ENCODE data around the gene JMJD7.

The JMJD7 gene

GRCh38 chr15:41866872-41867579, 39.1 kb downstream of the JMJD7 start:
- no peak for DNase-seq

GRCh38 chr15:41868321-41868720, 40.4 kb downstream of the JMJD7 start:
- DNase-seq, result no peak

GRCh38 chr15:41869770-41870688, 42.1 kb downstream of the JMJD7 start:
- no peak for DNase-seq

DNA sequence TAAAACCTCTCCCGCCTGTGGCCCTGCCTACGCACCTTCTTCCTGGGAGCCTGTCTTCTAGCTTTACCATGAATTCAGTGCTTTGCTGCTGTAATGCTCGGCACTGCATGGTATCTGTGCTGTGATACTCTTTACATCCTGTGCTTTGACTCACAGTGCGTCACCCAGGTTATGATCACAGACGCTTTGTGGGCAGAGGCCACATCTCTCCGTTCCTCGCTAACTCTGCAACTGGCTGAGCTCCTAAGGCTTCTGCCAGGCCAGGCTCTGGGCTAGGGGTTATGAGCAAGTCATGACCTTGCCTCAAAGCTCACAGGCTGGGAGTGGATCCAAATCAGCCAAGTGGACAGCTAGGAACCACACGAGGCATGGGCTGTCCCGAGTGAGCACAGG, 42.8 kb downstream of the JMJD7 start:
- DNase-seq, result no peak

GRCh38 chr15:41871175-41871905, 43.4 kb downstream of the JMJD7 start:
- DNase-seq, result no peak

DNA sequence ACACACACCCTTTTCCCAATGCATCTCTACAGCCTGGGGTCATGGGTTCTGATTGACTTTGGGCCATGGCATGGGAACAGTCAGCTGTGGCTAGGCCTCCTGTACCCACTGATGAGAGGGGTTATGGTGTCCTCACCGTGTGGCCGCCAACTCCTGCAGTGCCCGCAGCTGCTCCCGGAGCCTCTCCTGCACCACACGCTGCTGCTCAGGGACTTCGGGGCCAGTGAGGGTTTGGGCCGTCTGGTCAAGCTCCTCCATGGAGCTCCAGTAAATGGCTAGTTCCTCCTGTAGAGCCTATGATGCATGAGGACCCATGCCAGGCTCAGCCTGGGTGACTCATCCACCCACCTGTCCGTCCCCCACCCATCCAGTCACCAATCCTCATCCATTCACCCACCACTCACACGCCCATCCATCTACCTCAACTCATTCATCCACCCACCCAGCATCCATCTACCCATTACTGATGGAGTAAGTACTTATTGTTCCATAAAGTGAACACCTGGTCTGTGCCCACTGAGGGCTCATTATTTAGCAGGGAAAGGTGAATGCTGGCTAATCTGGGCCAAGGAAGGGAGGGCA, 44.4 kb downstream of the JMJD7 start:
- DNase-seq, result no peak

GRCh38 chr15:41873711-41874110, 45.8 kb downstream of the JMJD7 start:
- no peak for DNase-seq

GRCh38 chr15:41874736-41875135, 46.8 kb downstream of the JMJD7 start:
- DNase-seq, result no peak

GRCh38 chr15:41876007-41876406, 48.1 kb downstream of the JMJD7 start:
- DNase-seq, result no peak

GRCh38 chr15:41876689-41877088, 48.8 kb downstream of the JMJD7 start:
- DNase-seq, result no peak

DNA sequence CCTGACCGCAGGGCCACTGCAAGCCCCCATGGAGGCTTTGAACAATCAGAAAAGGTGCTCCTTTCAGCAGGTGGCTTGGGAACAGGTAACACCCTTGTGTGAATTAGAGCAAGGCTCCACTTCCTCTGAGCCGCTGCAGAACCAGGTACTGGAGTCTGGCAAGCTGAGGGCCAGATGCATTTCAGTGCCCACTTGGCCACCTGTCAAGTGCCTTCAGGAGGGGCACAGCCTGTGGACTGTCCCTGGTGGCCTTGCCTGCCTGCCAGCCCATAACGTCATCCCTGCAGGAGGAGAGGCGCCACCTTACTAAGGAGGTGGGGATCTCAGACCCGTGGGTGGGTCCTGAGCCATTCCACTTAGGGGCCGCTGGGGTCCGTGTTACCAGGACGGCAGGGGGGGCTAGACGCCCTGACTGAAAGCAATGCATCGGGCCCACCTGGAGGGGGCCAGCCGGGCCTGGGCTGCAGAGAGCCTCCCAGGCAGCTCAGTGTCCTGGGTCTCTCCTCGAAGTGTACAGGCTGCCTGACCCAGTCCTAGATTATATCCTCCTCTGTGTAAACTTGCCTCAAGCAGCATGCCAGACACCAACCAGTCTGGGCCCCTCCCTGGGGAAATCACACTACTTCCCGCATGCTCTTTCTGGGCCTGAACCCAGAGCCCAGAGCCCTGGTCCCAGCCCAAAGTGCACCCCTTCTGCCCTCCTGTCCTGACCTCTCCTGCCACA, 49.9 kb downstream of the JMJD7 start:
- DNase-seq, result no peak

DNA sequence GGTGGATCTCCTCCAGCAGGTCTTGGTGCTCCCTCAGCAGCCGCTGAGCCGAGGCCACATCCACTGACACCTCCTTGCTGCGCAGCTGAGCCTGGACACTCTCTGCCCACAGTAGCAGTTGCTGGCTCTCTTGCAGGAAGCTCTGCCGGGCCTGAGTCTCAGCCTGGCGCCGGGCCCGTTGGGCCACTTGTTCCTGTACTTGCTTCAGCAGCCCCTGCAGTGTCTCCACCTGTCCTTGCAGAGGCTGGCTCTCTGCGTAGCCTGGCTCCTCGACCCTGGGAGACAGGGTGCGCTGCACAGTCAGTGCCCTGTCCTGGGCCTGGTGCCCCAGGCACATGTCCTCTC, 50.4 kb downstream of the JMJD7 start:
- DNase-seq, result no peak

DNA sequence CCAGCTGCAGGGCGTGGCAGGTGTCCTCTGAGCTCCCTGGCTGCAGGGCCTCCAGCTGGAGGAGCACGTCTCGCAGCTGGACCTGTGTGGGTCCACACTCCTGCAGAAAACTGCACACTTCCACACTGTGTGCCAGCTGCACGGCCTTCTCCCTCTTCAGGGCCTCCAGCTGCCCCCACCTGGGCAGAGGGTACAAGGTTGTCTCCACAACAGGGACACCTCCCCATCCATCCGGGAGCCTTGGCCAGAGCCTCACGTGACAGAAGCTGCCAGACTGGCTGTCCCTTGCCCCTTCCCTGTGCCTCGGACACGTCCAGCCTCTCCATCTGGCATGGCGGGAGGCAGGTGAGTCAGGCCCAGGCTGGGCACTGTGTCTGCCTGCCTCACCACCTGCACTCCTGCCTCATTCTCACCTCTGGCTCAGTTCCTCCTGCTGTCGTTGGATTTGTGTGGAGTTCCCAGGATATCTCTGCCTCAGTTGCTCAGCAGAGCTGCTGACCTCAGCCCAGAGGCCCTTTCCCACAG, 51.5 kb downstream of the JMJD7 start:
- no peak for DNase-seq

DNA sequence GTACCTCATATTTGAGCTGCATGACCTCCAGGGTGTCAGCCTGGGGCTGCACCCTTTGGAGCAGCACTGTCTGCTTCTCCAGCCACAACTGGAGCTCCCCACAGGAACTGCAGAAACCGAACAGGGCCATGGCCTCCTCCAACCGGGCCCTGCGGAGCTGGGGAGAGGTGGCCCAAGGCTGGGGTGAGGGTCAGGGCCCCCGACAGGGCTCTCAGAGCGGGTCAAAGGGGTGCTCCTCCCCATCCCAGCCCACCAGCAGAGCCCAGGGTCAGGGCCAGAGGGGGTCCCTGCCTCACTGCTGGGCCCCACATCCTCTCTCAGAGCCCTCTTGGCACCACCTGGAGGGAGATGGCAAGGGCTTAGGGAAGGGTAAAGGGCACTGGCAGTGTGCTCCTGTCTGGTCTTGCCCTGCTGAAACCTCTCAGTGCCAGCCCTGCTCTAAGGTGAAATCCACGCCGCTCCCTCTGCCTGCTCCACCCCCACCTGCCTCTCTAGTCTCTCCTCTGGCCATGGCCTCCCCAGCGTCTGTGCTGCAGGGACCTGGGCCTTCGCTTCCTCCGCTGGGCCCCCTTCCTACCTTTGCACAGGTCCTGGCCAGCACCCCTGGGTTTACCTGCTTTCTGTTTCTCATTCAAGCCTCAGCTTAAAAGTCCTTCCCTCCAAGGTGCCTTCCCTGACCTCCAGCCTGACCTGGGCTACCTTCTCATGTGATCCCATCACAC, 52.4 kb downstream of the JMJD7 start:
- DNase-seq, result no peak

DNA sequence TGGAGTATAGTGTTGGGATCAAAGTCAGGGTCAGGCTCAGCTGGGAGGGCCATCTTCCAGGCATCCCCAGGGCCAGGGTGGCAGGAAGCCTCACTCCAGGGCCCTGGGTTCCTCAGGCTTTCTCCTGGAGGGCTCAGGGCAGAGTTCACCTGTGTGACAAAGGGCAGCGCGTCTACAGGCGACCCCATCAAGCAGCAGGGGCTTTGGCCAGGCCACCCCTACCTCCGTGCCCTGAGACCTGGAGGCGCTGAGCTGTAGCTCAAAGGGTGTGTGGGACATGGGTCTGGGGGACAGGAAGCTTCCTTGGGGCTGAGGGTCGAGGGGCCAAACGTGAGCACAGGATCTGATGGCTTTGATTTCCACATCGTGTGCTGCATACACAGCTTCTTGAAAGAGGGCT, 53.2 kb downstream of the JMJD7 start:
- no peak for DNase-seq

DNA sequence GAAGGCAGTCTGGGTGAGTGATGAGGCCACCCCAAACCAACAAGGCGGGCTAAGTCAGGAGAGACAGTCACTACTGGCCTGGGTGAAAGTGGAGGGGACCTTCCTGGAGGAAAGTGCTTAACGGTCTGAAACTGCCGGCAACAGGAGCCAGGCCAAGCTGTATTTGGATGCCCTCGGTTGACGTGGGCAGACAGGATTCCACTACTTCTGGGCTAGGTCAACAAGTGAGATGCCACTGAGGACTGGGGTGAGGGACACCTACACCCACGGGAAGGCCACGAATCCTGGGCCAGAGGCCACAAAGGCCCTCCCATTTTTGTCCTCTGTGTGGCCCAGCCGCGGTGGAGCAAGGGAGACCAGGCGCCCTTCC, 53.6 kb downstream of the JMJD7 start:
- no peak for DNase-seq

GRCh38 chr15:41881920-41882688, 54.2 kb downstream of the JMJD7 start:
- DNase-seq, result no peak

- no peak for DNase-seq
Observed at GRCh38 chr15:41882689-41883483, 55.0 kb downstream of the JMJD7 start.

GRCh38 chr15:41883484-41883825, 55.6 kb downstream of the JMJD7 start:
- DNase-seq, result no peak

- DNase-seq, result no peak
Observed at GRCh38 chr15:41884458-41884857, 56.6 kb downstream of the JMJD7 start.

Measured in fibroblast of skin of scalp (primary cell).